Central memory CD8-positive, alpha-beta T cell (primary cell): ENCODE results near the gene LRRC31.

ENCODE experiments used
- ATAC-seq: fragments of 150-1000 bp; cut with Tn5 transposase; replicated peaks from 2 replicates; pipeline ENCODE4 v1.10.0; 2022; ENCODE audit warnings: mild to moderate bottlenecking, moderate FRiP score, moderate number of reproducible peaks; ENCODE audit not compliant: poor library complexity, severe bottlenecking; ENCODE audit errors: extremely low read depth
- DNase-seq, 2 donors: peaks; one replicate each; pipeline ENCODE4 v3.0.0; 2021; ENCODE audit warnings: low spot score in 2 of 2
- H3K27ac Mint-ChIP-seq: one replicate; pipeline ENCODE4 v1.8.0; 2022; ENCODE audit warnings: low read depth, mild to moderate bottlenecking, moderate library complexity, mixed read lengths
- H3K27me3 Mint-ChIP-seq: one replicate; pipeline ENCODE4 v1.8.0; 2022; ENCODE audit warnings: mixed read lengths
- H3K36me3 Mint-ChIP-seq: one replicate; pipeline ENCODE4 v1.8.0; 2022; ENCODE audit warnings: mild to moderate bottlenecking, moderate library complexity, mixed read lengths; ENCODE audit not compliant: insufficient read depth
- H3K4me1 Mint-ChIP-seq: one replicate; pipeline ENCODE4 v1.8.0; 2022; ENCODE audit warnings: mixed read lengths
- H3K4me3 Mint-ChIP-seq: one replicate; pipeline ENCODE4 v1.8.0; 2022; ENCODE audit warnings: mild to moderate bottlenecking, moderate library complexity, mixed read lengths
- H3K9me3 Mint-ChIP-seq: one replicate; pipeline ENCODE4 v1.8.0; 2022; ENCODE audit warnings: mixed read lengths

LRRC31 gene

DNA sequence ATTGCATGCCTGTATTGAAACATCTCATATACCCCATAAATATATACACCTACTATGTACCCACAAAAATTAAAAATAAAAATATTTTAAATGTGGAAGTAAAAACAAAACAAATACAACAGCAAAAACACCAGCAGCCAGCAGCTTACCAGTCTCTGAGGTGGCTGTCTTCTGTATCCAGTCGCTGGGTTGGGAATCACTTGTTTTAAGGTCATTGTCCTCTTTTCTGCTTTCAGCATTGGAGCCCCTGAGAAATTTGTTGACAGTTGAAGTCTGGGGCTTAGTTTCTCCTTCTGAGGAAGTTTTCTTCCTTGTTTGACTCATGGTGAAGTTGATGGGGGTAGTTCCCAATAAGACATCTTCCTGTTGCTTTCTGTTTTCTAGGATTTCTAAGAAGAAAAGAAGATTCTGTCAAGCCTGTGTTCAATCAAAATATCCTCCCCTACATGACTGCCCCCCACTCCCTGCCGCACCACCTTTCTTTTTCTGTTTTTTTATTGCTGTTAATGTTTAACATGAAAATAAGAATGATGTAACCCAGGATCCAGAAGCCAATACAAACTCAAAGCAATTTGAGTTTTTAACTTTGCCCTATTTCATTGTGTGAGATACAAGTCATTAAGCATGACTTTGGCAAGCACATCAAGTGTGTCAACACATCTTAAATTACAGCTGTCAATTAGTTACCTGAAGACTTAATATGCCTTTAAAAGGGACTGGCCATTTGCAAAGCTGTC lies at the start of gene LRRC31:
Gene LRRC31 (minus strand): TSS at position 452 of the 737 bp plus-strand sequence. CDS start 128 bp downstream, at position 324.
- no peak within 1 kb of the TSS for H3K27ac Mint-ChIP-seq
- H3K27me3 Mint-ChIP-seq = peaks cover 18% of the 10 kb centered on the region
- H3K9me3 Mint-ChIP-seq = no peaks in the 10 kb centered on the region
- no peaks in the 10 kb centered on the region for H3K36me3 Mint-ChIP-seq
- DNase-seq = no peak
- no peak within 1 kb of the TSS for H3K4me3 Mint-ChIP-seq
- no peak for ATAC-seq
- peaks cover 6% of the 10 kb centered on the region for H3K4me1 Mint-ChIP-seq

DNA sequence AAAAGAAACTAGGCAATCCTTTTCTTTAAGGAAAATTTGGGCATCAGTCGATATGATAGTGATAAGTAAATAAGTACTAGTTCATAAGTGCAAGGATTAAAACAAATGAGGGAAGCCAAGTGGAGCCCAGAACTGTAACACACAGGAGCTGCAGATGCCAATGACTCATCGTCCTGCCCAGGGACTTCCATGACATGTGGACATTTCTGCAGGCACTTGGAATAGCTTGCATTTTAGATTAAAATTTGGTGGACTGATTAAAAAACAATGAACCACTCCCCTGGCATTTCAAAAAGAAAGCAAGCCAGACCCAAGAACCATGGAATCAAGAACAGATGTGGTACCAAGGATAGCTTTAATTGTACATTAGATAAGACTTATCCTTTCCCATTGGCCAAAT lies 44.6 kb upstream of the LRRC31 start:
- no peaks in the 10 kb centered on the region for H3K27me3 Mint-ChIP-seq
- DNase-seq = no peak

DNA sequence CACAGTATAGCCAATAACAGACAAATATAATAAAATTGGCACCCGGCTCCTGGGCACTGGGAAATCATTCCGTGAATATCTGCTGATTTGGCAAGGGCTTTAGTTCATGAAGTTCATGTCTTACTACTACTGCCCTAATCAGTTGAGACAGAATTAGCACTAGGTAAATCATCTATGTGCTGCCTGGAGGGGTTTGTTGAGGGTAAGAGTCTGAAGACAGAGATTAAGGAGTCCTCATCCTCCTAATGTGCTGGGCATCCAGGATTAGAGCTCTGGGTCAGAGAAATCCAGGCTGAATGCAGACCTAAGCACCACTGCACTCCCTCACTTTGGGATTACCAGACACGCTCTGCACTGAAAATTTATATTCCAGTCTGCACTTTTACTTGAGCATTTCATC lies 43.6 kb upstream of the LRRC31 start:
- Mint-ChIP-seq H3K4me1 (no peaks in the 10 kb centered on the region), H3K27me3 (no peaks in the 10 kb centered on the region), H3K36me3 (no peaks in the 10 kb centered on the region), H3K27ac (no peak overlapping the region), H3K4me3 (no peak overlapping the region), H3K9me3 (no peaks in the 10 kb centered on the region)
- ATAC-seq (no peak), DNase-seq (no peak)

More for the DNA sequence above, 44.6 kb upstream of the LRRC31 start:
- H3K36me3 Mint-ChIP-seq = no peaks in the 10 kb centered on the region
- H3K27ac Mint-ChIP-seq = no peak overlapping the region
- no peaks in the 10 kb centered on the region for H3K9me3 Mint-ChIP-seq
- no peak overlapping the region for H3K4me3 Mint-ChIP-seq
- ATAC-seq = no peak
- no peaks in the 10 kb centered on the region for H3K4me1 Mint-ChIP-seq

DNA sequence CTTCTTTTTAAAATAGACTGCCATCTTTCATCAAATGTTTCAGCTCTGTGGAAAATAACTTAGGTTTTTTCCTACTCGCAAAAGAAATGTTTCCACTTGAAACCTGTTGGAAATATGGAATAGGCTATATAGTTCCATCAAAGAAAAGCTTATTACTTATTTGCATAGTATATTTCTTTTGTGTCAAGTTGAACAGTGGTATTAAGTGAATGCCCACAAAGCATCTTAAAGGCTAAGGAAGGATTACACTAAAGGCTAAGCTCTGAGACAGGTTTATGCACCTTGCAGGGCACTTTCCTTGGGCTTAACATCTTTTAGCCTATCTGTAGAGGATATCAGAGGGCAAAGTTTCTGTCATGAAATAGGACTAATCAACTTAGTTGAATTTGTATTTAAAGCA lies 41.5 kb upstream of the LRRC31 start, which contains the start of gene SAMD7:
Gene SAMD7 (plus strand): TSS at position 301 of the 400 bp plus-strand sequence. CDS start 7,927 bp downstream, outside the sequence.
- Mint-ChIP-seq H3K27me3 (peaks cover 12% of the 10 kb centered on the region), H3K27ac (no peak within 1 kb of the TSS), H3K4me3 (no peak within 1 kb of the TSS), H3K4me1 (no peaks in the 10 kb centered on the region), H3K9me3 (no peaks in the 10 kb centered on the region), H3K36me3 (no peaks in the 10 kb centered on the region)
- ATAC-seq (no peak), DNase-seq (no peak)

DNA sequence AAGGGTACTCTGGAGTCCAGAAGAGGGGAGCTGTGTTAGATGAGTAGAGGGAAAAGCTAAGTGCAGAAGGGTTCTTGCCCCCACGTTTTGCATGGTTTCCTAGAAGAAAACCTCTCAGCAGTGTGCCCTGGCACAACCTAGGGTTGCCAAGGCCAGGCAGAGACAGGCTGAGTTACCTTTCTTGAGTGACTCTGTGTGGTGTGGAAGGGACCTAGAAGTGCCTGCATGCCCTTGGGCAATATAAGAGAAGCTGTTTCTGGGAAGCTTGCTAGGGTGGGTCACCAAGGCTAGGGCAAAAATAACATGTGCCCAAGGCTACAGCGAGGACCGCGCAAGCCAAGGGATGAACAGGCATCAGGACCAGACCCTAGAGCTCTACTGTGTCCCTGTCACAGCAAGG lies 38.2 kb upstream of the LRRC31 start:
- ATAC-seq (no peak), DNase-seq (no peak)
- H3K4me3 Mint-ChIP-seq = no peak overlapping the region
- H3K36me3 Mint-ChIP-seq = no peaks in the 10 kb centered on the region
- H3K9me3 Mint-ChIP-seq = no peaks in the 10 kb centered on the region
- peaks cover 32% of the 10 kb centered on the region for H3K27me3 Mint-ChIP-seq
- no peaks in the 10 kb centered on the region for H3K4me1 Mint-ChIP-seq
- H3K27ac Mint-ChIP-seq = no peak overlapping the region

DNA sequence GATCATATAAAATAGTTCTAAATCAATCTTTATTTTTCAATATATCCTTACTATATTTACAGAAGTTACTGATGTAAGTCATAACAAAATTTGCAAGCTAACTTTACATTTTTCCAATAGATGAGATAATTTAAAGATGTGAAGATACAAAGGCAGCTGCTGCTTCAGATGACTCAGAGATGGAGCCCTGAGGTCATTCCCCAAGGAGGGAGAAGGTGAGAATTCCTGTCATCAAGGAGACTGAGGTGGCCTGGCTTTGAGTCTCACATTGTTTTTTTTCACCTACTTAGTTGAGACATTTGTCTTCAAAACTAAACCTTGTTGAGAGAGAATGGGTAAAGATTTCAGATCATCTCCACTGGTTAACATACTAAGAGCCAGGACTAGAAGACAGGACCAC lies 37.7 kb upstream of the LRRC31 start:
- DNase-seq = no peak
- H3K27me3 Mint-ChIP-seq = peaks cover 32% of the 10 kb centered on the region
- H3K9me3 Mint-ChIP-seq = no peaks in the 10 kb centered on the region
- H3K4me3 Mint-ChIP-seq = no peak overlapping the region
- no peaks in the 10 kb centered on the region for H3K36me3 Mint-ChIP-seq
- H3K27ac Mint-ChIP-seq = no peak overlapping the region
- no peaks in the 10 kb centered on the region for H3K4me1 Mint-ChIP-seq
- no peak for ATAC-seq

DNA sequence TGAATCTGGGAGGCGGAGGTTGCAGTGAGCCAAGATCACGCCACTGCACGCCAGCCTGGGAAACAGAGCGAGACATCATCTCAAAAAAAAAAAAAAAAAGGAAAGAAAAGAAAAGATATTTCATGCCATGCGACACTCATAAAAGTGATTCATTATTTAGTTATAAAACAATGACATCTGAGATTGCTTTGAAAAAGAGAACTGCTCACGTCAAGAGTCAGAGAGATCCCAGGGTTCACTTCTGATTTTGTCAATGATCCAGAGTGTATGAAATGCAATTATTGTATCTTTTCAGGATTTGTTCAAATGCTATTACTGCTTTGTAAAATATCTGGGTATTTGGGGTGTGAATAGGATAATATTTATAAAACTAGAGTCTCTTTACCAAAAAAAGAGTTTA lies 35.7 kb upstream of the LRRC31 start:
- Mint-ChIP-seq H3K36me3 (no peaks in the 10 kb centered on the region), H3K27ac (no peak overlapping the region), H3K27me3 (peaks cover 40% of the 10 kb centered on the region), H3K4me3 (no peak overlapping the region), H3K9me3 (peaks cover 7% of the 10 kb centered on the region), H3K4me1 (no peaks in the 10 kb centered on the region)
- no peak for DNase-seq
- ATAC-seq = no peak

DNA sequence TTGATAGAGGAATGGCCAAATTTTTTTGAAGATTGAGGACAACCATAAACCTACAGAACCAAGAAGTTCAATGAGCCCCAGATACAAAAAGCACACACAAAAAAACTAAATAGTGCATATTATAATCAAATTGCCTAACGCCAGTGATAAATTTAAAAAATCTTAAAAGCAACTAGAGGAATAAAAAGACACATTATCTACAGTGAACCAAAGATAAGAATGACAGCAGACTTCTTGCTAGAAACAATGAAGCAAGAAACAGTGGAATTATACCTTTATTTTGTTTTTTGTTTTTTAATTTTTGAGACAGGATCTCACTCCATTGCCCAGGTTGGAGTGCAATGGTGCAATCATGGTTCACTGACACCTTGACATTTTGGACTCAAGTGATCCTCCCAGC lies 31.7 kb upstream of the LRRC31 start:
- no peak for ATAC-seq
- Mint-ChIP-seq H3K36me3 (no peaks in the 10 kb centered on the region), H3K9me3 (peaks cover 7% of the 10 kb centered on the region), H3K27ac (no peak overlapping the region), H3K4me3 (no peak overlapping the region), H3K27me3 (peaks cover 46% of the 10 kb centered on the region), H3K4me1 (no peaks in the 10 kb centered on the region)
- no peak for DNase-seq

DNA sequence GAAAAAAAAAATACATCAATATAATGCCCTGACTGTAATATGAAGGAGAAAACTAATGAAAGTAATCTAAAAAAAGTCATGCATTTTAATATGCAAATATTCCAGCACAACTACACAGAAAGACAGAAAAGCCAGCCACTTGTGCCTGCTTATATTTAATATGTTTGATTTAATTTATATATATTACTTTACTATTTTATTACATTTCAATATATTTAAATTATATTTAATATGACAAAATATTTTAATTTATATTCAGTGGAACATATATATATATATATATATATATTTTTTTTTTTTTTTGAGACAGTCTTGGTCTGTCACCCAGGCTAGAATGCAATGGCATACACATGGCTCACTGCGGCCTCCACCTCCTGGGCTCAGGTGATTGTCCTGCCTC lies 27.5 kb upstream of the LRRC31 start:
- Mint-ChIP-seq H3K27ac (no peak overlapping the region), H3K27me3 (peaks cover 24% of the 10 kb centered on the region), H3K36me3 (no peaks in the 10 kb centered on the region), H3K4me1 (no peaks in the 10 kb centered on the region), H3K9me3 (peaks cover 7% of the 10 kb centered on the region), H3K4me3 (no peak overlapping the region)
- DNase-seq = no peak
- ATAC-seq = no peak

DNA sequence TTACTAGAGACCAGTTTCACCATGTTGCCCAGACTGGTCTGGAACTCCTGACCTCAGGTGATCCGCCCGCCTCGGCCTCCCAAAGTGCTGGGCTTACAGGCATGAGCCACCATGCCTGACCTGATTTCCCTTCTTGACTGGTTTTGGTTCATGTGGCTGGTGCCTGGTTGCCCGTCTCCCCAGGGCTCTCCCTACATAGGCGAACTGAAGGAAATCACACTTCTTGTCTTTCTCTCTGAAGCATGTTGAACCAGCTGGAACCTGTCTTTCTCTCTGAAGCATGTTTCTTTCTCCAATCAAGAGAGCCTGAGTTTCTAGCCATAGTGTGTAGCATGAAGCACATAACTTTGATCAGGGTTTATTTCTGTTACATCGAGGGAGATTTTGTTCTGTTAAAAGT lies 25.3 kb upstream of the LRRC31 start:
- Mint-ChIP-seq H3K4me1 (no peaks in the 10 kb centered on the region), H3K4me3 (no peak overlapping the region), H3K9me3 (no peaks in the 10 kb centered on the region), H3K27ac (no peak overlapping the region), H3K27me3 (peaks cover 19% of the 10 kb centered on the region), H3K36me3 (no peaks in the 10 kb centered on the region)
- DNase-seq = no peak
- ATAC-seq = no peak

DNA sequence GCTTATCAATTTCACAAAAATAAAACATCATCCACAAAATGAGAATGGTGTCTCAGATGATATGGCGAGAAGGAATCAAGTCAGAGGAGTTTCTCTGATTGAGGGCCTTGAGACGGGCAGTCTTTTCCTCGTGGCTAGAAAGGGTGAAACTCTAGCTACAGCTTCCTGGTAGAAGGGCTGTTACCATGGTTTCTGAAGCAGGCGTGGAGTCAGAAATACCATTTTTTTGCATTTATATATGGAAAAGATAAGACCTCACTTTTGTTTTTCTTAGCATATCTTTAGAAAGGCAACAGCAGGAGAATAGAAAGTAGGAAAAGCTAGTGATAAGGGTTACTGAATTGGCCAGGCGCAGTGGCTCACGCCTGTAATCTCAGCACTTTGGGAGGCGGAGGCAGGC lies 24.4 kb upstream of the LRRC31 start:
- Mint-ChIP-seq H3K27ac (no peak overlapping the region), H3K4me1 (no peaks in the 10 kb centered on the region), H3K9me3 (no peaks in the 10 kb centered on the region), H3K4me3 (no peak overlapping the region), H3K36me3 (no peaks in the 10 kb centered on the region), H3K27me3 (peaks cover 9% of the 10 kb centered on the region)
- no peak for DNase-seq
- no peak for ATAC-seq

DNA sequence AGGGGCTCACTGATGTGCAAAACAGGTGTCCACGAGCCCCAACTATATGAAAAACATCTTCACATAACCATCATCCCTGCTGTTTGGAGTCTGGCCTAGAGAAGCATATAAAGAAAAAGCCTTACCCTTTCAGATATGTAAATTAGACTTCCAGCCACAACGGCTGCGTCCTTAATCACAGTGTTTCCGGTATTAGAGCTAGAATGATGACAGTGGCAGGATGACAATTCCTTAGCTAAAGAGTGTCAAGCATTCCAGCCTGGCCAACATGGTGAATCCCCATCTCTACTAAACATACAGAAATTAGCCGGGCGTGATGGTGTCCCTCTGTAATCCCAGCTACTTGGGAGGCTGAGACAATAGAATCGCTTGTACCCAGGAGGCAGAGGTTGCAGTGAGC lies 22.2 kb upstream of the LRRC31 start:
- no peak overlapping the region for H3K27ac Mint-ChIP-seq
- no peaks in the 10 kb centered on the region for H3K9me3 Mint-ChIP-seq
- no peak overlapping the region for H3K4me3 Mint-ChIP-seq
- no peaks in the 10 kb centered on the region for H3K36me3 Mint-ChIP-seq
- peaks cover 6% of the 10 kb centered on the region for H3K27me3 Mint-ChIP-seq
- ATAC-seq (no peak), DNase-seq (no peak)
- no peaks in the 10 kb centered on the region for H3K4me1 Mint-ChIP-seq

DNA sequence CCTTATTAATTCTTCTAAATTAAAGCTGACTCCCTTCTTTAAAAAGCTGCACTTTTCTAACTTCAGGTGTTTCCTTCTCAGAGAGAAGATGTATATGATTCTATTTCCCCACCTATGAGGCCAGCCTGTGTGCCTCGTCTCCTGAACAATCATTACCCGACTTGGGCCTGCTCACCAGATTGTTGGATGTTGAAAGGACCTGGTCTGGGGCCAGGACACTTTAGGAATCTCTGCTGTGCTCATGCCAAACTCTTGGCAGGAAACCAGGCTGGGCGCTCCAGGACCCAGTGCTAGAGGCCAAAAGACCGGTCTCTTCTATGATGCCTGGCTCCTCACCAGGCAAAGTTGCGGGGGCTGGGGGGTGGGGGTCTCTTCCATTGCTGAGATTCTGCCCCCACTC lies 16.9 kb upstream of the LRRC31 start:
- H3K36me3 Mint-ChIP-seq = no peaks in the 10 kb centered on the region
- peaks cover 6% of the 10 kb centered on the region for H3K27me3 Mint-ChIP-seq
- no peak overlapping the region for H3K4me3 Mint-ChIP-seq
- DNase-seq = no peak
- no peaks in the 10 kb centered on the region for H3K9me3 Mint-ChIP-seq
- ATAC-seq = no peak
- no peaks in the 10 kb centered on the region for H3K4me1 Mint-ChIP-seq
- no peak overlapping the region for H3K27ac Mint-ChIP-seq
